CD4-positive, alpha-beta T cell treated with Interleukin-4 for 1 hour (primary cell): ENCODE measurements around the gene BPGM.

ENCODE experiments used
- DNase-seq, 2 donors: peaks; one replicate each; pipeline ENCODE4 v3.0.0-alpha.2; 2020 to 2022

Gene BPGM

GRCh38 chr7:134724606-134725005 lies 78.0 kb downstream of the BPGM start:
- DNase-seq: no peak

GRCh38 chr7:134726581-134726980 lies 79.9 kb downstream of the BPGM start:
- DNase-seq: no peak

GRCh38 chr7:134727711-134728110 lies 81.1 kb downstream of the BPGM start:
- DNase-seq: no peak
